Measurements from ENCODE around the gene NDUFAF5. TPM values are rescaled to one million over a fixed set of nuclear protein-coding genes. Genes with fewer than 3 reads are reported as not detected.
"Not testable (repeated sequence)": the region's sequence is repeated elsewhere in the genome, so short reads cannot be mapped to it uniquely, and the experiment has no call there.

Gene NDUFAF5, protein sequence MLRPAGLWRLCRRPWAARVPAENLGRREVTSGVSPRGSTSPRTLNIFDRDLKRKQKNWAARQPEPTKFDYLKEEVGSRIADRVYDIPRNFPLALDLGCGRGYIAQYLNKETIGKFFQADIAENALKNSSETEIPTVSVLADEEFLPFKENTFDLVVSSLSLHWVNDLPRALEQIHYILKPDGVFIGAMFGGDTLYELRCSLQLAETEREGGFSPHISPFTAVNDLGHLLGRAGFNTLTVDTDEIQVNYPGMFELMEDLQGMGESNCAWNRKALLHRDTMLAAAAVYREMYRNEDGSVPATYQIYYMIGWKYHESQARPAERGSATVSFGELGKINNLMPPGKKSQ
- total RNA-seq = 10 to 100 TPM; 23.8 to 43.6 (median 28.9) TPM
- 1 to 10 TPM; 5.1 to 7.4 TPM for polyA plus RNA-seq
- 14.1 reads per million, percentile 43 among the genes with 10 or more reads in this experiment for total RNA-seq

DNA sequence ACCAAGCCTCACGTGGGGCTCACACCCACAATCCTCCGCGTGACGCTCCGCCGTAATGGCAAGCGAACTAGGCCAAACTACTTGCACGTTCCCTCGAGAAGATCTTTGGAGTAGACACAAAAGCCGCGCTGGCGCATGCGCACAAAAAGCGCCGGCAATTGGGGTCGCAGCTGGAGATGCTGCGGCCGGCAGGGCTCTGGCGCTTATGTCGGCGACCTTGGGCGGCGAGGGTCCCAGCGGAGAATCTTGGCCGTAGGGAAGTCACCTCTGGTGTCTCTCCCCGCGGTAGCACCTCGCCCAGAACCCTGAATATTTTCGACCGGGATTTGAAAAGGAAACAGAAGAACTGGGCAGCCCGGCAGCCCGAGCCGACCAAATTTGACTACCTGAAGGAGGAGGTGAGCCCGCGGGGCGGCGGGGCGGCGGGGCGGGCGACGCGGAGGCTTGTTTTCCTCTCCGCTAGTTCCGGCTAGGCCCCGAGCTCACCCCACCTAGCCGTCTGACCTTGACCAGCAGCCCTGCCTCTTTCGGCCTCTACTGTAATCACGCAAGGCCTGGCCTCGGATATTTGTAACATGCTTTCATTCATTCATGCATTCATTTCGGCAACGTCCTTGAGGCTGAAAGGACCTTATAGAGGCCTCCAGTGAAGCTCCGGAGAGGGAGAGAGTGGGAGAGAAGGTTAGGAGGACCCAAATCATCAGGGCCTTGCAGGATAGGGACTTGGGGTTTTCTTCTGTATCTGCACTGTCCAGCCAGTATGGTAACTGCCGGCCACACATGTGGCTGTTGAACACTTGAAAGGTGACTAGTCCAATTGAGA is at the start of gene NDUFAF5, which contains the start of gene ESF1:
TSS of gene NDUFAF5 (plus strand) at position 136 of the 823 bp plus-strand sequence. CDS start at position 177, 41 bp downstream.
TSS of gene ESF1 (minus strand) at position 27 of the 823 bp plus-strand sequence. CDS start 1,779 bp downstream, outside the sequence.
- H3K27ac ChIP-seq (ENCODE audit: low read depth, low read length) = peak within 1 kb of the TSS; percentile 91
- H3K4me1 Mint-ChIP-seq = peaks cover 32 to 85% (median 69%) of the 10 kb centered on the region in 7 donors
- no peaks in the 10 kb centered on the region for H3K9me3 Mint-ChIP-seq

DNA sequence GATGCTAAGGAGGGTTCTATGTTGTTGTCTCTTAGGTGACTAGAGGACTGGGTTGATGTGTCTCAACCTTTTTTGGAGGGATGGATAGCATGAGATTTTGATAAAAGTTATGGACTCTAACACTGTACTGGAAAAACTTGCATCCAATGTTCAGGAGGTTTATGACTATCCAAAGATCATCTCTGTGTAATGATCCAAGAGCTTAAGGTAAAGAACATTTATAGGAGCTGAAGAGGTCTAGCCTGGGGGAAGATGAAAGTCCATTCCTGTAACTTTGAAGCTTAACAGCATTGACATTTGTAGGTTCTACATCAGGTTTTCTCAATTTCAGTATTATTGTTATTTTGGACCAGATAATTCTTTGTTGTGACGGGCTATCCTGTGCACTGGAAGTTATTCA is 49.0 kb upstream of the NDUFAF5 start:
- DNase-seq (no peak), ATAC-seq (no peak)
- H3K4me1 Mint-ChIP-seq = no peaks in the 10 kb centered on the region
- no peaks in the 10 kb centered on the region for H3K27me3 ChIP-seq (ENCODE audit: control insufficient read depth in 2 of 2, insufficient read depth in 2 of 2, low read length in 2 of 2)
- H3K4me1 ChIP-seq (ENCODE audit: control insufficient read depth in 2 of 2, insufficient read depth in 2 of 2, low read length in 2 of 2) = no peaks in the 10 kb centered on the region
- H3K27ac ChIP-seq (ENCODE audit: low read depth, low read length) = no peak overlapping the region
- POLR2A ChIA-PET = no interaction called here
- no peak overlapping the region for H3K4me3 ChIP-seq (ENCODE audit: low read length)
- peaks cover 16 to 71% (median 50%) of the 10 kb centered on the region in 5 donors for H3K36me3 Mint-ChIP-seq
- intact Hi-C loops (cut with micrococcal nuclease) = no loop called here
- no peaks in the 10 kb centered on the region for H3K27me3 Mint-ChIP-seq
- no peak overlapping the region for H3K27ac Mint-ChIP-seq
- H3K9me3 Mint-ChIP-seq = peaks cover 0 to 8% (median 5%) of the 10 kb centered on the region in 11 donors
- CTCF ChIA-PET = interaction anchor here (1.0 kb wide), 1 partner anchor 35 kb away, joined by 3 read pairs; no protein-coding TSS in a partner anchor
- no peaks in the 10 kb centered on the region for H3K9me3 ChIP-seq (ENCODE audit: control insufficient read depth in 2 of 3, low read length in 3 of 3)
- H3K4me3 Mint-ChIP-seq = no peak overlapping the region
- H3K36me3 ChIP-seq (ENCODE audit: control insufficient read depth in 2 of 3, insufficient read depth in 3 of 3, low read length in 3 of 3) = peaks cover 0 to 27% (median 4%) of the 10 kb centered on the region in 3 experiments

More for the DNA sequence above, at the start of gene NDUFAF5, which contains the start of gene ESF1:
- Histone ChIP-seq H3K4me3 (ENCODE audit: low read length) (peak within 1 kb of the TSS; percentile 83), H3K27me3 (ENCODE audit: control insufficient read depth in 2 of 2, insufficient read depth in 2 of 2, low read length in 2 of 2) (no peaks in the 10 kb centered on the region), H3K36me3 (ENCODE audit: control insufficient read depth in 2 of 3, insufficient read depth in 3 of 3, low read length in 3 of 3) (peaks cover 0 to 25% (median 7%) of the 10 kb centered on the region in 3 experiments), H3K4me1 (ENCODE audit: control insufficient read depth in 2 of 2, insufficient read depth in 2 of 2, low read length in 2 of 2) (peaks cover 14 to 21% of the 10 kb centered on the region in 2 donors), H3K9me3 (ENCODE audit: control insufficient read depth in 2 of 3, low read length in 3 of 3) (no peaks in the 10 kb centered on the region)
- DNase-seq (peak; percentile 71 to 93 (median 90)), ATAC-seq (peak; percentile 99)
- ChIA-PET CTCF (interaction anchor here (1.1 to 1.2 kb wide), 2 partner anchors 10 to 13 kb away, joined by 5 read pairs; no protein-coding TSS in a partner anchor), POLR2A (interaction anchor here (0.8 to 1.2 kb wide), 4 partner anchors 9 to 157 kb away, joined by 3 to 5 read pairs (median 4); no protein-coding TSS in a partner anchor)
- intact Hi-C loops (cut with micrococcal nuclease) = loop anchor here (1.0 to 10.0 kb wide), 6 partner anchors 146 to 1890 kb away; partner anchors contain the start of genes ISM1 (in 1 of the 2) and TASP1 (in 1 of the 2)
- peaks cover 6 to 30% (median 23%) of the 10 kb centered on the region in 5 donors for H3K36me3 Mint-ChIP-seq
- H3K27ac Mint-ChIP-seq = peak within 1 kb of the TSS; percentile 91 to 98 (median 96)
- H3K27me3 Mint-ChIP-seq = peaks cover 0 to 2% (median 0%) of the 10 kb centered on the region in 5 donors
- peak within 1 kb of the TSS; percentile 92 to 100 (median 99) for H3K4me3 Mint-ChIP-seq

DNA sequence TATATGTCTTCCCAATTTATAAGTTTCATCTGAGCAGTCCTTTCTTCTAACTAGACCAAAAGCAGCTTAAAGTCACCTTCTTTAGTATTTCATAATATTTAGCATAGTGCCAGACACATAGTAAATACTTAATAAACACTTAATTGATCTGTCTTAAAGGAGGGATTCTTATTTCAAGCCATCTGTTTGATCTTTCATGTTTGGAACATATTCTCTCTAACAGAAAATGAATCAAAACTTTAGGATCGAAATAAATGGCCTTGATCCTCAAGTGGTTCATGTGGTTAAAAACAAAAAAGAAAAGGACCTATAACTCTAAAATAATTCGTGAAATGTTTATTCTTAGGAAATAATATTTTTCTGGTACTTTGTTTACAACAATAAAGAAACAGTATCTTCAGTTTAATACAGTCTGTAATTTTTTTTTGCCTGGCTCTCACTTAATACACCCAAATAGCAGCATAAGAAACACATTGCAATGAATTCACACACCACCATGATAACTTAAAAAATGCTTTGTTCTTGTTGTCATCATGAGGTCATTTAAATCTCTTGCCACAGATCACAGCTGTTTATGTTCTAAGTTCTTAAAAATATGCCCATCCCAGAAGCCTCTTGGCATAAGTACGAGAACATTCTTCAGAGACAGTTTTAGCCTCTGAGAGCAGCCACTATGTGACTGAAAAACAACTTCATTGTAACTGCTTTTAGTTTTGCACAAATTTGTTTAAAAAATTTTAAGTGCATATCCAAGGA is 48.2 kb upstream of the NDUFAF5 start:
- CTCF ChIA-PET = interaction anchor here (1.0 kb wide), 1 partner anchor 35 kb away, joined by 3 read pairs; no protein-coding TSS in a partner anchor
- ATAC-seq = no peak
- H3K27me3 Mint-ChIP-seq = no peaks in the 10 kb centered on the region

GRCh38 chr20:13738187-13738586 is 46.6 kb upstream of the NDUFAF5 start:
- H3K4me3 Mint-ChIP-seq; H3K27me3 Mint-ChIP-seq; H3K27ac Mint-ChIP-seq; H3K4me1 Mint-ChIP-seq; POLR2A ChIA-PET; DNase-seq; H3K4me1 ChIP-seq (ENCODE audit: control insufficient read depth in 2 of 2, insufficient read depth in 2 of 2, low read length in 2 of 2); H3K9me3 ChIP-seq (ENCODE audit: control insufficient read depth in 2 of 3, low read length in 3 of 3); H3K27me3 ChIP-seq (ENCODE audit: control insufficient read depth in 2 of 2, insufficient read depth in 2 of 2, low read length in 2 of 2); intact Hi-C loops (cut with micrococcal nuclease); H3K27ac ChIP-seq (ENCODE audit: low read depth, low read length); ATAC-seq; H3K4me3 ChIP-seq (ENCODE audit: low read length): not testable (repeated sequence)
- H3K36me3 ChIP-seq (ENCODE audit: control insufficient read depth in 2 of 3, insufficient read depth in 3 of 3, low read length in 3 of 3) = peaks cover 0 to 29% (median 4%) of the 10 kb centered on the region in 3 experiments
- Mint-ChIP-seq H3K36me3 (peaks cover 23 to 67% (median 54%) of the 10 kb centered on the region in 5 donors), H3K9me3 (peaks cover 0 to 19% (median 10%) of the 10 kb centered on the region in 11 donors)
- CTCF ChIA-PET = interaction anchor here (0.6 to 0.7 kb wide), 2 partner anchors 11 to 76 kb away, joined by 4 to 5 read pairs; no protein-coding TSS in a partner anchor

More for the DNA sequence above, 48.2 kb upstream of the NDUFAF5 start:
- H3K36me3 ChIP-seq (ENCODE audit: control insufficient read depth in 2 of 3, insufficient read depth in 3 of 3, low read length in 3 of 3) = peaks cover 0 to 31% (median 4%) of the 10 kb centered on the region in 3 experiments
- Mint-ChIP-seq H3K4me1 (no peaks in the 10 kb centered on the region), H3K36me3 (peaks cover 24 to 71% (median 51%) of the 10 kb centered on the region in 5 donors), H3K27ac (no peak overlapping the region), H3K9me3 (peaks cover 0 to 15% (median 8%) of the 10 kb centered on the region in 11 donors), H3K4me3 (no peak overlapping the region)
- H3K9me3 ChIP-seq (ENCODE audit: control insufficient read depth in 2 of 3, low read length in 3 of 3) = no peaks in the 10 kb centered on the region
- intact Hi-C loops (cut with micrococcal nuclease) = no loop called here
- DNase-seq = no peak
- H3K4me1 ChIP-seq (ENCODE audit: control insufficient read depth in 2 of 2, insufficient read depth in 2 of 2, low read length in 2 of 2) = no peaks in the 10 kb centered on the region
- no peak overlapping the region for H3K27ac ChIP-seq (ENCODE audit: low read depth, low read length)
- POLR2A ChIA-PET = interaction anchor here (0.6 kb wide), 1 partner anchor 72 kb away, joined by 4 read pairs; no protein-coding TSS in a partner anchor
- no peak overlapping the region for H3K4me3 ChIP-seq (ENCODE audit: low read length)
- H3K27me3 ChIP-seq (ENCODE audit: control insufficient read depth in 2 of 2, insufficient read depth in 2 of 2, low read length in 2 of 2) = no peaks in the 10 kb centered on the region

DNA sequence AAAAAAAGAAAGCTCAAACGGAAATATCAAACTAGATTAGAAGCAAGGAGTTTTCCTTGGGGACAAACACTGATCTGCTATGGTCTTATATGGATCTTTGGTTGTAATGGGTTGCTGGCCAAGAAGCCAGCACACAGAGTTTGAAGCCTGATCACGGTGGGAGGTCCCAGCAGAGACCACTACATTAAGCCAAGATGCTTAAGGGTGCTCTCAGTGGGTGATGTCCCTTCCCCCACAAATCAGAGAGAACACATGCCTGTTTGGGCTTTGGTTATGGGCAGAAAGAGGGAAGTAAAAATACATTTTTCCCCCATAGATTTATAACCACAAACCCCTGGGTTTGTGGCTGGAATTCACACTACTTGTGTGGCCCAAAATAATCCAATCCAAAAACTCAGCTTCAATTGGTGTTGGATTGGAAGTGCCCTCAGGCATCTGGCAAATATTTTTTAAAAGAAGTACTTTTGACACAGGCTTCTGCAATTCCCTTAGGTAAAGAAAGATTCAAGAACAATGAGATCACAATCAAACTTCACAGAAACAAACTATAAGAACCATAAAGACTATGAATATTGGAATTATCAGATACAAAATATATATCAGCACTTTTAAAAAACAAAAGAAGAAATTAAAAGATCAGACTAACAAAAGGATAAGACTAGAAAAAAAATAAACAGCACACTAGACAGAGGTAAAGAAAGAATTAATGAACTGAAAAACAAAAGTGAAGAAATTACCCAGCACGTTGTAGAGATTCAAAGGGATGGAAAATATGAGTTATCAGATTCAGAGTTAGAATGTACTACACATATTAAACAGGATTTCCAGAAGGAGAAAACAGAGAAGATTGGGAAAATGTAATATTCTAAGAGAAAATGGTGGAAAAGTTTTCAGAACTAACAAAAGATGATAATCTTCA is 44.8 kb upstream of the NDUFAF5 start:
- H3K9me3 ChIP-seq (ENCODE audit: control insufficient read depth in 2 of 3, low read length in 3 of 3) = no peaks in the 10 kb centered on the region
- intact Hi-C loops (cut with micrococcal nuclease) = no loop called here
- Mint-ChIP-seq H3K36me3 (peaks cover 21 to 70% (median 64%) of the 10 kb centered on the region in 5 donors), H3K9me3 (peaks cover 0 to 19% (median 8%) of the 10 kb centered on the region in 11 donors), H3K4me1 (peaks cover 0 to 4% (median 0%) of the 10 kb centered on the region in 7 donors), H3K27me3 (no peaks in the 10 kb centered on the region), H3K27ac (no peak overlapping the region), H3K4me3 (no peak overlapping the region)
- ChIA-PET POLR2A (no interaction called here), CTCF (no interaction called here)
- no peak for DNase-seq
- H3K4me3 ChIP-seq (ENCODE audit: low read length) = no peak overlapping the region
- H3K4me1 ChIP-seq (ENCODE audit: control insufficient read depth in 2 of 2, insufficient read depth in 2 of 2, low read length in 2 of 2) = no peaks in the 10 kb centered on the region
- H3K27ac ChIP-seq (ENCODE audit: low read depth, low read length) = no peak overlapping the region
- ATAC-seq = no peak
- no peaks in the 10 kb centered on the region for H3K27me3 ChIP-seq (ENCODE audit: control insufficient read depth in 2 of 2, insufficient read depth in 2 of 2, low read length in 2 of 2)
- peaks cover 0 to 27% (median 0%) of the 10 kb centered on the region in 3 experiments for H3K36me3 ChIP-seq (ENCODE audit: control insufficient read depth in 2 of 3, insufficient read depth in 3 of 3, low read length in 3 of 3)

Data from naive thymus-derived CD4-positive, alpha-beta T cell (primary cell).